NCI-H345 treated with DMSO at 0.1 percent for 48 hours (cell line): Measurements from ENCODE around the gene DPP3.
"Not testable (repeated sequence)": the region's sequence is repeated elsewhere in the genome, so short reads cannot be mapped to it uniquely, and the experiment has no call there.

Experiments
- DNase-seq: peaks from one replicate; lab custom pipeline; 2025; ENCODE audit not compliant: unreplicated experiment; lab: John Stamatoyannopoulos, UW

DPP3 gene

DNA sequence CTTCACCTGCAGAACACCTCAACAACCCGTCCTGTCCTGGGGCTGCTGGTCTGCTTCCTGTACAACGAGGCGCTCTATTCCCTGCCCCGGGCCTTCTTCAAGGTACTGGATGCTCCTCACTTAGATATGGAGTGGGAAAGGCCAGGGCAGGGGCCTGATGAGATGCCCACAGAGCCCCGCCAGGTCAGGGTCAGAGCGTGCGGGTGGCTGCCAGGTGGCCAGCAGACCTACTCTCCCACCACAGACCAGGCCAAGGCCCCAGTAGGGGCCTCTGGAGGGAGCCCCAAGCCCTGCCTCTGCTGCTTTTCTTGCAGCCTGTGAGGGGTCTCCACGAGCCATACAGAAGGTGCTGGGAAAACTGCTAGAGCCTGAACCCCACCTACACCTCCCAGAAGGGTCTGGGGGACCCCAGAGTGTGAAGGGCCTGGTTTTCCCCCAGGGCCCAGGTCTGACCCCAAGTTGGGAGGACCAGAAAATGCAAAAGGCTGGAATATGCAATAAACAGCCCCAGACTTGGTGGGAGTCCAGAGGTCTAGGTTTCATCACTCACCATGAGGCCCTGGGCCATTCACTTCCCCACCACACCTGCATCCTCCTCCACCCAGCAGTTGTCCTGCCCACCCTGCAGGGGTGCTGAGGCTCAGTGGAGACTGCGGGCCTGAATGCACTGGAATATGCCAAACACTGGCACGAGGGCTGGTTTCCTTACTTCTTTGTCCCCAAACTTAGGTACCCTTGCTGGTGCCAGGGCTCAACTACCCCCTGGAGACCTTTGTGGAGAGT, 50.9 kb downstream of the DPP3 start:
- no peak for DNase-seq

DNA sequence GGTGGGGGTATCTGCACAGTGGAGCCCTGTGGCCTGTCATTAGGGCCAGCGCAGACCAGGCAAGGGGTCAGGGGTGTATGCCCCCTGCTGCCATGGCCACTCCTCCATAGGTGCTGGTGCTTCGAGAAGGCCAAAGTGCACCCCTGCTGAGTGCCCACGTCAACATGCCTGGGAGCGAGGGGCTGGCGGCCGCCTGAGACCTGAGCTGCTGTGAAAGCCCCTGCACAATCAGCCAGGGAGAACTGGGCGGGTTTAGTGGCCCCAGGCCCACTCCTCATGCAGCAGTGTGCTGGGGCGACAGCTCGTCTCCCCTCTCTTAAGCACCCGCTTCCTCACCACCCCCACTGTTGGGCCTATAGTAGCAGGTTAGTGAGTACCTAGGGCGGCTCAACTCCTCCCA, 51.6 kb downstream of the DPP3 start:
- no peak for DNase-seq

DNA sequence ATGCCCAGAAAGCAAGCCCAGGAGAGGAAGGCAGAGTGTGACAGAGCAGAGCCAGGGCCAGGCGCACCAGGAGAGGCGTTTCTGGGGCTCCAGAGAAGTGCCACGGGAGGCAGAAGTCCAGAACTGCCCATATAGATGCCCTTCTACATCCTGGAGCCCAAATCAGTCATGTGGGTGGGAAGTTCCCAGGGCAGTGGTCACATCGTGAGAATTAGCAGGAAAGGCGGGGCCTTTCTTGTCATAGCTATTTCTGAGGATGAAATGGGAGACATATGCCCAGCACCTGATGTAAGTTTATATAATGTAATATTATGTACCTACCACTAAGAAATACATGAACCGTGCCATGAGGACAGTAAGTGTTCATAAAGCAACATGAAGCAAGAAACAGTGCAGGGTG, 52.5 kb downstream of the DPP3 start:
- no peak for DNase-seq

GRCh38 chr11:66539170-66539869, 59.1 kb downstream of the DPP3 start:
- DNase-seq: no peak

GRCh38 chr11:66539870-66540213, 59.6 kb downstream of the DPP3 start:
- DNase-seq: no peak

DNA sequence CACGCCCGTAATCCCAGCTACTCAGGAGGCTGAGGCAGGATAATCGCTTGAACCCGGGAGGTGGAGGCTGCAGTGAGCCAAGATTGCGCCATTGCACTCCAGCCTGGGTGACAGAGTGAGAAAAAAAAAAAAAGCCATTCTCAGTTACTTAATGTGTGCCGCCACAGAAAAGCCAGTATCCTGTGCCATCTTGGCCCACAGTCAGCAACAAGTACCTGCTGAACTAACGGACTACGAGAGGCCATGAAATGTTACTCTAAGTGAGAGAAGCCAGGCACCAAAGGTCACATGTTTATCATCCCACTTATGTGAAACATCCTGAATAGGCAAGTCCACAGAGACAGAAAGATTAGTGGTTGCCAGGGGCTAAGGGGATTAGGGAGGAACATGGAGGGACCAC, 60.4 kb downstream of the DPP3 start:
- not testable (repeated sequence) for DNase-seq

GRCh38 chr11:66541892-66542291, 61.7 kb downstream of the DPP3 start:
- DNase-seq: no peak

DNA sequence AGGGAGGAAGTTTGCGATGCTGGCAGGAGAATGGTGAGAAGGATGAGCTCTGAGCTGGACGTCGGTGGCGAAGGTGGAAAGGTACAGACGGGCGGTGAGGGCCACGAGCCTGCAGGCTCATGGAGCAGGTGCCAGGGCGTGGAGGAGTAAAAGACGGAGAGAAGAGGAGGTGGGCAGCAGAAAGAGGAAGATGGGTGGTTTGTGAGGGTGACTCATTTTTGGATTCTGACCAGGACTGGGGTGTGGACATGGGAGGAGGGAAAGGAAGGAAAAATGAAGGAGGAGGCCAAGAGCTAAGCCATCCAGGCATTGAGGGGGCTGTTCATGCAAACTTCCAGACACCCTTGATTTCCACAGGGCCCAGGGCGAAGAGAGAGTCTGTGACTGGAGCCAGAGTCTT, 62.1 kb downstream of the DPP3 start:
- no peak for DNase-seq

- no peak for DNase-seq
Measured at GRCh38 chr11:66543263-66544107, 63.3 kb downstream of the DPP3 start.

DNA sequence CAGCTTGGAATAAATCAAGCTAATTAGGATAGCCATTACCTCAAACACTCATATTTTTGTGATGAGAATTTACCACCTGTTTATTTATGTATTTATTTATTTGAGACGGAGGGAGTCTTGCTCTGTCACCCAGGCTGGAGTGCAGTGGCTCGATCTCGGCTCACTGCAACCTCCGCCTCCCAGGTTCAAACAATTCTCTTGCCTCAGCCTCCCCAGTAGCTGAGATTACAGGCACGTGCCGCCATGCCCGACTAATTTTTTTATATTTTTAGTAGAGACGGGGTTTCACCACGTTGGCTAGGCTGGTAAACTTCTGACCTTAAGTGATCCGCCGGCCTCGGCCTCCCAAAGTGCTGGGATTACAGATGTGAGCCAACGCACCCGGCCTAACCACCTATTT, 64.7 kb downstream of the DPP3 start:
- not testable (repeated sequence) for DNase-seq

DNA sequence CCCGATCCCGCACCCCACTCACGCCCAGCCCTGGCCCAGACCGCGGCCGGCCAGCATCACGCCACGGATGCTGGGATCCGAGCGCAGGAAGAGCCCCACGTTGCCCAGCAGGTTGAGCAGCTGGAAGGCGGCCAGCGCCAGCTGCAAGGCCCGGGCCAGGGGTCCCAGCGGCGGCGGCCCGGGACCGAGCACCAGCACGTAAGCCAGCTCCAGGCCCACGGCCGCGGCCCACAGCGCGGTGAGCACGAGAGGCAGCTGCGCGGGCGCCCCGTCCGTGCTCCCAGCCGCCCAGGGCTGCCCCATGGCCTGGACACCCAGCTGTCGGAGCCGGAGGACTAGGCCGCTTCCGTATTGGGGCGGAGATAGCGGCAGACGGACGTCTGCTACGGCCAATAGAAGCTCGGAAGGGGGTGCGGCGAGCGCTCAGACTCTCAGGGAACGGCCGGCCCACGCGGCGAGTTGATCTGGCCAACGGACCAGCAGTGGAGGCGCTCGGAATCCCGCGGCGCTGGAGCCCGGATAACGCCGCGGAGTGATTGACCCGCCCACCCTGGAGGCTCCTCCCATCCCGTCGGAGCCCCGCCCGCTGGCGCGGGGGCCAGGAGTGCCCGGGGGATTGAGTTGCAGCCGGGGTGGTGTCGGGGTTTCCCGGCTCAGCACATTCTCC, 65.6 kb downstream of the DPP3 start, which contains the start of gene ZDHHC24:
Gene ZDHHC24, minus strand, starts transcription at position 348 of the 667 bp plus-strand sequence. Its CDS starts 45 bp downstream, at position 303.
- DNase-seq: peak; percentile 76

GRCh38 chr11:66546368-66546965, 66.2 kb downstream of the DPP3 start, which contains the start of gene ACTN3:
ACTN3 (plus strand) TSS chr11:66546903; CDS start chr11:66546938, 35 bp downstream.
- no peak for DNase-seq

GRCh38 chr11:66546966-66547661, 66.9 kb downstream of the DPP3 start:
- DNase-seq: no peak

DNA sequence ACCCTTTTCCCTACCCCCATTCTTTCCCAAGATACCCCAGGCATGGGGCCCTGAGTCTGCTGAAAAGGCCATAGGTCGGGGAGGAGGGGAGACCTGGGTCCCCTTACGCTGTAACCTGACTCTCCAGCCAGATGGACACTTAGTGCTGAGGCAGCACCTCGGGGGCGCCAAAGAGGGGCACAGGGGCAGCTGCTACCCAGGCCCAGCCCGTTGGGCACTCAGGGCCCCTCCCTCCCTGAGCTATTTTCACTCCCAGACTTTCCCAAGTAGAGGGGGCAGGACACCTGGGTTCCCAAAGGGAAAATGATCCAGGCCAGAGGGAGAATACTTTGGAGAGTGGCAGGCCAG, 67.4 kb downstream of the DPP3 start:
- DNase-seq: no peak

DNA sequence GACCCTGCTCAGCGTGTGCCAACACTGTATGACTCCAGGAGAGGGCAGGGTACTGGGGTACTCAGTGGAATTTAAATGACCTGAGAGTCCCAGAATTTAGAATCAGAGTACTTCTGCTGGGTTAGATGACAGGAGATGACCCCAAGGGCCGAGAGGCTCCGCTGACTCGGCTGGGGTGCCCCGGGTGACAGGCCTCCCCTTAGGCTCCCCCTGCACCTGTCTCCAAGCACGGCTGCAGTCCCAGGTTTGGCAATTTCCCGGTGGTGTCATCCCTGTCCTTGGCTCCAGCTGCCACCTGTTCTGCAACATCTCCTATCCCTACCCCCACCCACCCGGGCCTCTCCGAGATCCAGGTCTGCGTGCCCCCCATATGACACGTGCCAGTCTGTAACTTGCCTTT, 67.8 kb downstream of the DPP3 start:
- DNase-seq: no peak

DNA sequence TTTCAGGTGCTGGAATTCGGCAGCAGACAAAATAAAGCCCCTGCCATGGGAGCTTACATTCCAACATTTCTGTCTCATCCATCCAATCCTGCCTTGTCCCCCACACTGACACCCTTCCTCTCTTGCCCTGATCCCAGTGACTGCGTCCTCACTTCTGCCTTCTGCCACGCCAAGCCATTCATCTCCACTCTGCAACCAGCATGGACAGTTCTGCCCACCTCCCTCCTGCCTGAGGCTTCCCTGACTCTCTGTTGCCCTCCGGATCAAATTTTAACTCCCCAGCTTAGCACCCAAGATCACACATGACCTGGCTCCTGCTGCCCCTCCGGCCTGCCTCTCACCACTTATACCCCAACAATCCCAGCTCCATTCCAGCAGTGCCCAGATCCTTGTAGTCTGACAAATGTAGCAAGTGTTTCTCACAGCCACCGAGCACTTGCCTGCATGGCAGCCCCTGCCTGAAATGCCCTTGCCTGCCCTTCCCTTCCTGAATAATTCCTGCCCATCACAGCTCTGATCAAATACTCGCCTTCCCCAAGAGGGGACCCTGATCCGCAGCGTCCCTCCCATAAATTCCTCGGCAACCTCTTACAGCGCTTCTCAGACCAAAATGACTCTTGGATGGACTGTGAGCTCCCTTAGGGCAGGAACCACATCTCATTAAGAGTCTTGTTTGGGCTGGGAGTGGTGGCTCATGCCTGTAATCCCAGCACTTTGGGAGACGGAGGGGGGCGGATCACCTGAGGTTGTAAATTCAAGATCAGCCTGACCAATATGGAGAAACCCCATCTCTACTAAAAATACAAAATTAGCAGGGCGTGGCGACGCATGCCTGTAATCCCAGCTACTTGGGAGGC, 68.8 kb downstream of the DPP3 start:
- no peak for DNase-seq

DNA sequence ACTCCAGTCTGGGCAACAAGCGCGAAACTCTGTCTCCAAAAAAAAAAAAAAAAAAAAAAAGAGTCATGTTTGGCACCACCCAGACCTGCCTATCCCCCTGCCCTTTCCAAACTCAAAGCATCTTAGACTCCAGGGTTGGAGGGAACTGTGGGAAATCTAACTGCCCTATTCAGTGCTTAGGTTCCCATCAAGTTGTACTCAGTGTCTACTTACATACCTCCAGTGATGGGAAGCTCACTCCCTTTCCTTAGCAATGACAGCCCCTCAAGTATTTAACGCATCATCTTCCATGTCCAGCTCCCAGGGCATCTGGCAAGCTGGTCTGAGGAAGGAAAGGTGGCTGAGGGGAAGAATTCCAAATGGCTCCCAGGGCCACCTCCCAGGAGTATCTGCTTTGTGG, 69.5 kb downstream of the DPP3 start:
- no peak for DNase-seq

DNA sequence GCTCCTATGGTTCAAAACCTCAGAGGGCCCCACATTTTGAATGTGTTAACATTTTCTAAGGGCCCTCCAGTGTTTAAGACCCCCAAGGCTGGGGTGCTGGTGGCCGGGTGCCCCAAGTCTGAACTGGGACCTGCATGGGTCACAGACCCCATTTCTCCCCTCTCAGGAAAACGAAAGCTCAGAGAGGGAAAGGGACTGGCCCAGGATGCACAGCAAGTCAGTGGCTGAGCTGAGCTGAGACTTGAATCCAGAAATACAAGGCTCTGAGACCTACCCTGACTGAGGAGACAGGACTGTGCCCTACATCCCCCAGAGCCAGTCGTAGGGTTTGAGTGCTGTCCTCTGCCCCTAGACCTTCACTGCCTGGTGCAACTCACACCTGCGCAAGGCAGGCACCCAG, 70.7 kb downstream of the DPP3 start:
- DNase-seq: no peak

- no peak for DNase-seq
Measured at GRCh38 chr11:66554602-66555001, 74.4 kb downstream of the DPP3 start.
